Tibial nerve (tissue), 4 donors: Measurements from ENCODE around the gene PIMREG. TPM values are rescaled to one million over a fixed set of nuclear protein-coding genes. Genes with fewer than 3 reads are reported as not detected.

Experiments
- DNase-seq, 2 donors: peaks; one replicate each; pipeline ENCODE4 v3.0.0-alpha.2; 2019; ENCODE audit warnings: low spot score in 2 of 2
- H3K27ac ChIP-seq, 4 donors: fragments of 200-600 bp; sonication (generic) in 3 of 4; one replicate each; pipeline ENCODE4 v1.5.1; 2017 to 2019; ENCODE audit warnings: mild to moderate bottlenecking in 1 of 4
- H3K27me3 ChIP-seq, 2 donors: fragments of 200-600 bp; sonication (generic) in 1 of 2; one replicate each; pipeline versions ENCODE4 v1.5.1 to v1.6.0; 2017 to 2019
- H3K36me3 ChIP-seq, 3 donors: fragments of 200-600 bp; sonication (generic); one replicate each; pipeline ENCODE4 v1.5.1; 2018 to 2019
- H3K4me1 ChIP-seq, 4 donors: fragments of 200-600 bp; sonication (generic) in 3 of 4; one replicate each; pipeline ENCODE4 v1.5.1; 2017 to 2019
- H3K4me3 ChIP-seq, 4 donors: fragments of 200-600 bp; sonication (generic) in 3 of 4; one replicate each; pipeline ENCODE4 v1.5.1; 2017 to 2019; ENCODE audit warnings: mild to moderate bottlenecking in 1 of 4, moderate library complexity in 1 of 4
- H3K9me3 ChIP-seq, 4 donors: fragments of 200-600 bp; sonication (generic) in 3 of 4; one replicate each; pipeline ENCODE4 v1.5.1; 2017 to 2019
- EP300 ChIP-seq, 2 donors: sonication (generic); formaldehyde crosslinking; IDR thresholded peaks; one replicate each; pipeline ENCODE4 v1.6.1; 2017; ENCODE audit warnings: antibody characterized with exemption in 2 of 2, mild to moderate bottlenecking in 1 of 2
- POLR2A ChIP-seq, 2 donors: fragments of 450-650 bp; IDR thresholded peaks; one replicate each; pipeline ENCODE4 v1.6.1; 2017; ENCODE audit warnings: antibody characterized with exemption in 2 of 2, mild to moderate bottlenecking in 2 of 2, moderate library complexity in 2 of 2
- WGBS, 2 donors: methylation state at CpG; one replicate each; pipeline ENCODE4 v1.1.5; 2018; 5-methylcytosine and 5-hydroxymethylcytosine counted together
- total RNA-seq, 4 donors: library from RNA; depleted of rRNA; stranded (reverse); fragments of >200 nt; gene quantifications; one replicate each; pipeline ENCODE4 v1.1.0, GENCODE V29; 2016
- TF ChIP-seq, protein P1 (sequence below), 5 experiments: fragments of 200-600 bp in 3 of 5; fragments of 450-650 bp in 2 of 5; sonication (generic) in 3 of 5; IDR thresholded peaks; one replicate each; pipeline ENCODE4 v1.5.1; 2016 to 2019; ENCODE audit warnings: antibody characterized with exemption in 5 of 5, mild to moderate bottlenecking in 3 of 5, moderate library complexity in 2 of 5

The PIMREG gene
- total RNA-seq, 4 donors from 2014 or later, result 0.42 to 0.59 TPM; not detected in 2

DNA sequence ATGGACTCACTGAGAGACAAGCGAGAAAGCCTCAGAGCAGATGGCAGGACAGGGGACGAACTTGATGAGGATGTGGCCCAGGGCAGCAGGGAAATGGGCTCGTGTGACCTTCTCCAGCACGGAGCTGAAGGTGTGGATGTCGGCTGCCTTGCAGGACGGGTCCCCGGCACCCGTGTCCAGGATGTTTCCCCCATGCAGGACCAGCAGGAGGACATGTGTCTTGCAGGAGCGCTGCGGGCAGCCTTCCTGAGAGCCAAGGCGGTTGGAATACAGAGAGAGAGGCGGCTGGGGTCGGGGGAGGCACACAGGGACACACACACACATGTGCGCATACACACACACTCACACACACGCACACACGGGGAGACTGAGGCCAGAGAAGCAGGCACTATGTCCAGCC, 39.3 kb downstream of the PIMREG start:
- no peak overlapping the region for H3K27ac ChIP-seq
- H3K9me3 ChIP-seq, result no peaks in the 10 kb centered on the region
- WGBS, 2 donors, result 81 to 91% methylated on average over 16 of the region's 16 CpGs
- no peak for DNase-seq
- no peaks in the 10 kb centered on the region for H3K4me1 ChIP-seq
- H3K36me3 ChIP-seq, result peaks cover 0 to 7% (median 0%) of the 10 kb centered on the region in 3 donors
- H3K27me3 ChIP-seq, result no peaks in the 10 kb centered on the region
- H3K4me3 ChIP-seq, result no peak overlapping the region
- TF ChIP-seq EP300 (IDR thresholded peaks at IDR 0.05), result no peak
- no peak for TF ChIP-seq POLR2A (IDR thresholded peaks at IDR 0.05)
- TF ChIP-seq, protein P1, sequence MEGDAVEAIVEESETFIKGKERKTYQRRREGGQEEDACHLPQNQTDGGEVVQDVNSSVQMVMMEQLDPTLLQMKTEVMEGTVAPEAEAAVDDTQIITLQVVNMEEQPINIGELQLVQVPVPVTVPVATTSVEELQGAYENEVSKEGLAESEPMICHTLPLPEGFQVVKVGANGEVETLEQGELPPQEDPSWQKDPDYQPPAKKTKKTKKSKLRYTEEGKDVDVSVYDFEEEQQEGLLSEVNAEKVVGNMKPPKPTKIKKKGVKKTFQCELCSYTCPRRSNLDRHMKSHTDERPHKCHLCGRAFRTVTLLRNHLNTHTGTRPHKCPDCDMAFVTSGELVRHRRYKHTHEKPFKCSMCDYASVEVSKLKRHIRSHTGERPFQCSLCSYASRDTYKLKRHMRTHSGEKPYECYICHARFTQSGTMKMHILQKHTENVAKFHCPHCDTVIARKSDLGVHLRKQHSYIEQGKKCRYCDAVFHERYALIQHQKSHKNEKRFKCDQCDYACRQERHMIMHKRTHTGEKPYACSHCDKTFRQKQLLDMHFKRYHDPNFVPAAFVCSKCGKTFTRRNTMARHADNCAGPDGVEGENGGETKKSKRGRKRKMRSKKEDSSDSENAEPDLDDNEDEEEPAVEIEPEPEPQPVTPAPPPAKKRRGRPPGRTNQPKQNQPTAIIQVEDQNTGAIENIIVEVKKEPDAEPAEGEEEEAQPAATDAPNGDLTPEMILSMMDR (IDR thresholded peaks at IDR 0.05), result no peak

DNA sequence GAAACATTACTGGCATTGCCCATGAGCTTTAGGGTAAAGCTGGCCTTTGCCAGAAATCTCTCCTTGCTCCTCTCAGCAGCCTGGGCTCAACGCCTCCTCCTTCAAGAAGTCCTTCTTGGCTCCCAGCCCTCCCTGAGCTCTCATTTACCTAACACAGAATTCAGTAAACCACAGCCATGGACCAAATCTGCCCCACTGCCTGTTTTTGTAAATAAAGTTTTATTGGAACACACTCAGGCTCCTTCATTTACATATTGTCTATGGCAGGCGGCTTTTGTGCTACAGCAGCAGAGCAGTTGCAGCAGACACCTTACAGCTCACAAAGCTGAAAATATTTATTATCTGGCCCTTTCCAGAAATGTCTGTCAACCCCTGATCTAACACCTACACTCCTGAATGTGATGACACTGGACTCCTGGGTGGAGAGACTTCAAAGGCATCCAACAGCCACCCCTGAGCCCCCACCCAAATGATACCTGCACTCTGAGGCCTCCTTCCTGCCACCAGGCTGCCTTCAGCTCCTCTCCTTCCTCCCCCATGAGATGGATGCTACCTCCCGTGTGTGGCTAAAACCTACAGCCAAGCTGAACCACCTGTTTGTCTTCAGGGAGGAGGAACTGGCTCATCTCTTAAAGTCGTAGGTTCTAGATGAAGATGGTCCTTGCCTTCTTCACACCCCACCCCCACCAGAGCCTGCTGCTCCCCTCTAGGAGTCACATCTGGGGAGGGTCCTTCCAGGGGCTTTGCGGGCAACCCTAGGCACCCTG, 41.6 kb downstream of the PIMREG start:
- WGBS, 2 donors, result 68 to 70% methylated on average over 5 of the region's 5 CpGs
- H3K9me3 ChIP-seq, result no peaks in the 10 kb centered on the region
- H3K27ac ChIP-seq, result no peak overlapping the region
- no peak overlapping the region for H3K4me3 ChIP-seq
- H3K36me3 ChIP-seq, result peaks cover 0 to 7% (median 0%) of the 10 kb centered on the region in 3 donors
- H3K4me1 ChIP-seq, result no peaks in the 10 kb centered on the region
- no peak for DNase-seq
- H3K27me3 ChIP-seq, result no peaks in the 10 kb centered on the region
- TF ChIP-seq EP300 (IDR thresholded peaks at IDR 0.05) (no peak), POLR2A (IDR thresholded peaks at IDR 0.05) (no peak)
- TF ChIP-seq, protein P1 (IDR thresholded peaks at IDR 0.05), result no peak

DNA sequence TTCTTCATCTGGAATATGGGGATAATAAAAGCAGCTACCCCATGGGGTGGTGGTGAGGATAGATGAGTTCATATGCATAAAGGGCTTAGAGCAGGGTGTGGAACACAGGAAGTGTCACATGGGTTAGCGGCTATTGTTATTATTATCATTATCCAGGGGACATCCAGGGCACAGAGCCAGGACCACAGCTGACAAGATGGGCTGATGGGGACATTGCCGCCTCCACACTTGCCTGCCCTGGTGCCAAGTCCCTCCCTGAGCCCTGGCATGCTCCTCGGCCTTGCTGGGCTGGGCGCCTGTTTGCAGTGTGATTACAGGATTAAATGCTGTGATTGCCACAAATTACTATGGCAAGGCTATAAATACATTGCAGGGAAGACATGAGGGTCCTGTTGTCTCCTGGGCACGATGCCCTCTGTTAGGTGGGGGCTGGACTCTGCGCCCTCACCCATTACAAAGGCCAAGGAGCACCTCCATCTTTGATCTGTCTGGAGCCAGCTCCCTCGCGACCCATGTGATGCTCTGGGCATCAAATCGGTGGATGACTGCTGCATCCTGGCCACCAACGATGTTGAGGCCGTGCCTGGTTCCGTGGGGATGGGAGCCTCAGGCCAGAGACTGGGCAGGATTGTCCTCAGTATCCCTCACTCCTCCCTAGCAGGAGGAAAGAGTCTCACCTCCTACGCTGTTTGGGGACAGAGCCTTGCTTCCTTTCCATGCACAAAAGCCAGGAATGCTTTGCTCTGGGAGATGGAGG, 43.2 kb downstream of the PIMREG start:
- H3K27ac ChIP-seq, result no peak overlapping the region
- no peak for TF ChIP-seq POLR2A (IDR thresholded peaks at IDR 0.05)
- TF ChIP-seq, protein P1 (IDR thresholded peaks at IDR 0.05), result no peak
- no peak for TF ChIP-seq EP300 (IDR thresholded peaks at IDR 0.05)
- H3K4me1 ChIP-seq, result no peaks in the 10 kb centered on the region
- no peaks in the 10 kb centered on the region for H3K9me3 ChIP-seq
- peak in 1 of 2 donors; percentile 23 for DNase-seq
- peaks cover 0 to 7% (median 0%) of the 10 kb centered on the region in 3 donors for H3K36me3 ChIP-seq
- H3K27me3 ChIP-seq, result no peaks in the 10 kb centered on the region
- H3K4me3 ChIP-seq, result no peak overlapping the region
- WGBS, 2 donors, result 51 to 65% methylated on average over 13 of the region's 13 CpGs

DNA sequence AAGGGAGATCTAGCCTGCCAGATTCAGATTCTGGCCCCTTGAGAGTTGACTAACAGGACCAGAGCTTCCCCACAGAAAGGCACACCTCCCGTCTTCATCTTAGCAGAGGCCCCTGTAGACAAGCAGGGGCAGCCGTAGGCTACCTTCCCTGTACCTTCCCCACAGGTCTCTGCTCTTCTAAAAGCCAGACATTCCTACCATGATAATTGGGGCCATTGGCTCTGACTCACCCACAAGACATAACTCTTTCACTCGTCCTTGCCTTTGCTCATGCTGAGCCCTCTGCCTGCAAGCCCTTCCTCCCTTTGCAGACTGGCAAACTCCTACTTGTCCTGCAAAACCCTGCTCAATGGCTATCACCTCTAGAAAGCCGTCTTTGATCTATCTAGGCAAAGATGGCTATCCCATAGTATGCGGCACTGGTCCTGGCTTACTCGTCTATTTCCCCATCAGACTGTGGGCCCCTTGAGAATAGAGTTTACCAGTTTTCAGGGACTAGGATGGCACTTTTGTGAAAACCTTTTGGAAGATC, 43.8 kb downstream of the PIMREG start:
- H3K36me3 ChIP-seq, result peaks cover 0 to 7% (median 0%) of the 10 kb centered on the region in 3 donors
- WGBS, 2 donors, result 70% methylated on average over 6 of the region's 6 CpGs
- H3K27me3 ChIP-seq, result no peaks in the 10 kb centered on the region
- no peaks in the 10 kb centered on the region for H3K9me3 ChIP-seq
- no peak overlapping the region for H3K27ac ChIP-seq
- DNase-seq, result no peak
- no peak overlapping the region for H3K4me3 ChIP-seq
- H3K4me1 ChIP-seq, result peaks cover 0 to 4% (median 0%) of the 10 kb centered on the region in 4 donors
- TF ChIP-seq, protein P1 (IDR thresholded peaks at IDR 0.05), result no peak
- TF ChIP-seq POLR2A (IDR thresholded peaks at IDR 0.05) (no peak), EP300 (IDR thresholded peaks at IDR 0.05) (no peak)
